Mesodermal cell (in vitro differentiated cells): Measurements from ENCODE around the gene DDTL.

ENCODE experiments used
- H3K27ac ChIP-seq: 2 replicates; pipeline ENCODE4 v1.7.0; 2013; ENCODE audit warnings: mild to moderate bottlenecking, low read depth, low read length, moderate library complexity; ENCODE audit not compliant: severe bottlenecking
- H3K36me3 ChIP-seq: 2 replicates; pipeline ENCODE4 v1.7.1; 2013; ENCODE audit warnings: mild to moderate bottlenecking, low read length, moderate library complexity; ENCODE audit not compliant: control insufficient read depth, insufficient read depth
- H3K4me1 ChIP-seq: one replicate; pipeline ENCODE4 v1.7.1; 2013; ENCODE audit warnings: mild to moderate bottlenecking, low read length; ENCODE audit not compliant: insufficient read depth, control insufficient read depth, poor library complexity, severe bottlenecking
- H3K4me3 ChIP-seq: 2 replicates; pipeline ENCODE4 v1.7.0; 2013; ENCODE audit warnings: low read length, control low read depth, mild to moderate bottlenecking; ENCODE audit not compliant: insufficient read depth, poor library complexity, severe bottlenecking; ENCODE audit errors: extremely low read depth
- H3K9me3 ChIP-seq: 2 replicates; pipeline ENCODE4 v1.7.1; 2013; ENCODE audit warnings: mild to moderate bottlenecking, low read length, moderate library complexity; ENCODE audit not compliant: control insufficient read depth
- WGBS, 2 experiments: methylation state at CpG; one replicate each; pipeline ENCODE4 v1.1.5; 2013; ENCODE audit warnings: missing lambda C conversion rate in 2 of 2; ENCODE audit not compliant: insufficient coverage in 2 of 2; 5-methylcytosine and 5-hydroxymethylcytosine counted together

The DDTL gene

DNA sequence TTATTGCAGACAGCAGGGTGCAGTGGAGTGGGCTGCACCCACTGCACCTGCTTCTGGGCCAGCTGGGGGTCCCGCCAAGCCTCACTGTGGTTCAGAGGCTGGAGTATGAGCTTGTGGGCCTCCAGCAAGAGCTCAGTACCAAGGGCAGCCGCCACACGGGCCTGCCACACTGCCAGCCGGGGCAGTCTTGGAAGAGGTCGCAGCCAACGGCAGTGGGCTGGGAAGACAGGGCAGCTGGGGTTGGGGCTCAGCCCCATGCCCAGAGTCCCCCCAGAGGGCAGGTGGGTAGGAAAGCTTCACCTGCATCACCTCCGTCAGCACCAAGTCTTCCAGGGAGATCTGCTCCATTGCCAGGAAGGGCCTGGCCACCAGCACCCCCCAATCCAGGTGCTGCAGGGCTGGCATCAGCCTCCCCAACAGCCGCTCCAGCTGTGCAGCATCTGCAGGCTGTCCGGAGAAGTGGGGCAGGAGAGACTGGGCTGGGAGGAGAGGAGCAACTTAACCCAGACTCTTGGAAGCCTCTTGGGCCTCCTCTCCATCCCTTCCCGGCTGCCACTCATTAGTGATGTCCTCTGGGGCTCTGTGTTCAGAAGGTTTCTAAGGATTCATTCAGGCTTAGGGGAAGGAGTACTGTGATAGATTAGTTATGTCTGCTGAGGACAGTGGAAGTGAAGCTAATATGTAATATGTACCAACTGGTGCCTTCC, 39.7 kb downstream of the DDTL start:
- 73 to 89% methylated on average over 9 to 10 of the region's 10 CpGs for WGBS, 2 experiments
- Histone ChIP-seq H3K9me3 (peaks cover 4% of the 10 kb centered on the region), H3K4me1 (peaks cover 2% of the 10 kb centered on the region), H3K4me3 (no peak overlapping the region), H3K36me3 (no peaks in the 10 kb centered on the region), H3K27ac (no peak overlapping the region)

DNA sequence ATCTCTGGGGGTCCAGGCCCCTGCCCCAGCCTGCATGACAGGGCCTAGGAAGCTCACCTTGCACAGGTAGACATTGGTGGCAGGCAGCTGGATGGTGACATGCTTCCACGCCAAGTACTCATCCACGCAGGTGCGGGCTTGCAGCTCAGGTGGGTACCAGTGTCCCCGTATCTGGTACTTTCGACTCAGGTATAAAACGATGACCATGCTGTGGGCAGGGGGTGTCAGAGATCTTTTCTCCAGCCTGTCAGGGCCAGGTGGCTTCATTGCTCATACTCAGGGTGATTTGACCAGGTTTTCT, 40.2 kb downstream of the DDTL start:
- no peaks in the 10 kb centered on the region for H3K36me3 ChIP-seq
- H3K4me1 ChIP-seq = no peaks in the 10 kb centered on the region
- no peak overlapping the region for H3K4me3 ChIP-seq
- WGBS, 2 experiments = 86 to 92% methylated on average over 6 of the region's 6 CpGs
- peaks cover 4% of the 10 kb centered on the region for H3K9me3 ChIP-seq
- H3K27ac ChIP-seq = no peak overlapping the region

DNA sequence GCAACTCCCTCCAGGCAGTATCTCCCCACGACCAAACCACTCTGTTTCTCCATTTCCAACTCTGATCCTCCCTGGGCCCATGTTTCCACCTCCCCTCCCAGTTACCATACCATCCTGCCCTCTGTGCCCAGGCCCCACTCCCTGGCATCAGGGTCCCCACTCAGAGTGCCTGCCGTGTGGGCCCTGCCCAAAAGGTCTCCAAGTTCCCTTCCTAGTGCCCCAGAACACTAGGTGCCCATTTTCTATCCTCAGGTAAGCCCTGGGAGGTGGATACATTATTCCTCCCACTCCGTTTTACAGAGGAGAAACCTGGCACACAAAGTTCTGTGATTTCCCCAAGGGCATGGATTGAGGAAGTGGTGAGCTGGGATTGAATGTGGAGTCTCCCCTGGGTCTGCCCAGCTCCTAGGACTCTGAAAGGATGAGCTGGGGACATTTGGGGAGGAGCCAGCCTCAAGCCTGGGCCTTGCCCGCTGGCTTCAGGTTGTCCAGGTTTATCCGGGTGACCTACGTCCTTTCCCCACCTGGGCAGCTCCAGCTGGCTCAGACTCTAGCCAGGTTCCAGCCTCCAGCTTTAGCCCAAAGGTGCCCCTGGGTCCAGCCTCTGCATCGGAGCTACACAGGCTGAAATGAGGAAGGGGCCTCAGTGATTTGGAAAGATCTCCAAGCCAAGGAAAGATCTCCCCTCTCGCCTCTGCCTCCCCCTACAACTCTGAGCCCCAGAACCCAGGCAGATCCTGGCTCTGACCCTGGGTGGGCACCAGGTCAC, 40.7 kb downstream of the DDTL start:
- 81 to 84% methylated on average over 7 of the region's 8 CpGs for WGBS, 2 experiments
- peaks cover 4% of the 10 kb centered on the region for H3K9me3 ChIP-seq
- no peak overlapping the region for H3K4me3 ChIP-seq
- no peaks in the 10 kb centered on the region for H3K4me1 ChIP-seq
- H3K27ac ChIP-seq = no peak overlapping the region
- H3K36me3 ChIP-seq = no peaks in the 10 kb centered on the region

DNA sequence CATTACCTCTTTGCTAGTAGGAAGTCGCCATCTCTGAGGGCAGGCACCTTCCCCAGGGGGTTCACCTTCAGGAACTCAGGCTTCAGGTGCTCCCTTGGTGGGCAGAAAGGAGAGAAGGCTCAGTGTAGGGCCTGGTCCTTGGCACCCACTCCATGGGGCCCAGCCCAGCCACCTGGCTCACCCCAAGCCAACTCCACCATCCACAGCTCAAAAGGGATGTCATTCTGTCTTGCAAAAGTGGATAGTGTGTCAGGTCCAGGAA, 41.3 kb downstream of the DDTL start:
- Histone ChIP-seq H3K4me1 (no peaks in the 10 kb centered on the region), H3K27ac (no peak overlapping the region), H3K4me3 (no peak overlapping the region), H3K9me3 (peaks cover 4% of the 10 kb centered on the region), H3K36me3 (no peaks in the 10 kb centered on the region)
- 100% methylated on average over 1 of the region's 1 CpG for WGBS, 2 experiments

DNA sequence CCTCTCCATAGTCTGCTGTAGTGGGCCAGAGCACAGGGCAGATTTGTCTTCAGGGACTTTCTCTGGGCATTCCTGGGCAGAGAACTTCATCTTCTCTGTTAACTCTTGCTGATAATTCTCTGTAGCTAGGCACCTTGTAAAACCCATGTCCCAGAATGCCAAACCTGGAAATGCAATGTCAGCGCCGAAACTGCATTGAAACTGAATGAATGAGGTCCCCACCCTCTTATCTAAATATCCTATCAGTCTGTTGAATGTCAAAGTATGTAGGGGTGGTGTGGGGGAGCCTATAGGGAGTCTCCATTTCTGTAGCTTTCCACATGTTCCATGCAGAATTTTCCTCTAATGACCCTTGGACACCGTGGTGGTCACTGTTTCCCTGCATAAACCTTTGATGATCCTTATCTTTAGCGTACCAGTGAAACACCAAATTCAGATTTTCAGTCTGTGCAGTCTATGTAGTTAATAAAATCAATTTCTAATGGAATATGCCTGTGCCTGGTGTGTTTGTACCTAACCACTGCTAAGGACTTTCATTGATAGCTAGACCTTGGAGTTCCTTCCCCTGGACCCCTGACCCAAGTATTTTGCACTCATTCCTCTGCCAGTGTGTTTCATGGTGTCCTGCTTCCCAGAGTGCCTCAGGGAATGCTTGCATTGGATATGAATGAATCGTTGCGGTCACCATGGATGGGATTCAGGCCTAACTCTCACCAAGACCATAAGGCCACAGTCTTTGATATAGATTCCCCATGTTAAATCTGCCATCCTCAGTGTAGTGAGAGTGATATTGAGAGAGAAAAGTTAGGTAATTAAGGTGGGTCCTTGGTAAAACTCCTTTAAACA, 41.9 kb downstream of the DDTL start:
- Histone ChIP-seq H3K4me3 (no peak overlapping the region), H3K27ac (no peak overlapping the region), H3K4me1 (no peaks in the 10 kb centered on the region), H3K36me3 (no peaks in the 10 kb centered on the region), H3K9me3 (peaks cover 4% of the 10 kb centered on the region)
- 60 to 61% methylated on average over 1 to 2 of the region's 6 CpGs for WGBS, 2 experiments

DNA sequence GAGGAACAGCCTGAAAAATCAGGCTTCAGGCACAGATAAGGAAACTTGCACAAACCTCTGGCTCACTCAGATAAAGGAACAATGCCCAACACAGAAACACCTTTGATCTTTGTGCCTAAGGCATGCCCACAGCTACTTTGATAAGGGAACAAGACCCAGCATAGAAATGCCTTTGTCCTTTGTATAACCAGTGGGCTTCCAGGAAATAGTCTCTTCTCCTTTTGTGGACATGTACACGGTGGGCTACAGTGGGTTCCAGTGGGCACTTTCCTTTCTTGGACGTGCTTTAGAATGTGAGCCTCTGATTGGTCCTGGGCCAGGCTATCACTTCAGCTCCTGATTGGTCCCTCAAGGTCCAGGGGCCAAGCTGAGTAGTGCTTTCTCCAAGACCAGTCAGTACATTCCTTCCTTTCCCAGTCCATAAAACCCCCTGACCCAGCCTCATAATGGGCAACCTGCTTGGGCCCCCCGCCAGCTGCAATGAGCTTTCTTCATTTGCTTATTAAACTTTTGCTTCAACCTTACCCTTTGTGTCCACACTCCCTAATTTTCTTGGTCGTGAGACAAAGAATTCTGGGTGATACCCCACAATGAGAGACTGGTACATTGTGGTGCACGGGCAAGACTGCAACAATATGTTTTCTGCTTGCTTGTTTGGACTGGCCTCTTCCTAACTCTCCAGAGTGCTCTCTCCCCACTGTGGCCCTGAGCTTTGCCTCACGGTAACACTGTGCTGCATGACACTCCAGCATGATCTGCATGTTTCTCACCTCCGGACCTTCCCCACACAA, 42.7 kb downstream of the DDTL start:
- 90 to 96% methylated on average over 6 to 7 of the region's 7 CpGs for WGBS, 2 experiments
- no peaks in the 10 kb centered on the region for H3K36me3 ChIP-seq
- H3K4me1 ChIP-seq = no peaks in the 10 kb centered on the region
- peaks cover 4% of the 10 kb centered on the region for H3K9me3 ChIP-seq
- H3K27ac ChIP-seq = no peak overlapping the region
- no peak overlapping the region for H3K4me3 ChIP-seq

DNA sequence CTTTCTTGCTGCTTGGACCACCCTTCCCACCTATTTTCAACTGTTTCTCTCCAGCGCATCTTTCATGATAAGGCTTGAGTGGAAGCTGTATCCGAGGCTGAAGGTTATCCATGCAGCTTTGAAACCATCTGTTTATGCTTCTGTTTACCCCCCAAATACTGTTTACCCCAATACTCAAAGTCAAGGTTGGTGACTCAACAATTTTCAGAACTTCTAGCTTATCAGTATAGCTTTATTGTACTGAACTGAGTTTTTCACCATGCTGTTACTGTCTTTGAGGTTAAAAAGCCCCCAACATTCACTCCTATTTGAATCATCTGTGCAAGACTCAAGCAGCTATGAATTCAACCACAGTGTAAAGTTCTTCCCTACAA, 43.3 kb downstream of the DDTL start:
- Histone ChIP-seq H3K4me3 (no peak overlapping the region), H3K27ac (no peak overlapping the region), H3K4me1 (no peaks in the 10 kb centered on the region), H3K36me3 (no peaks in the 10 kb centered on the region), H3K9me3 (peaks cover 4% of the 10 kb centered on the region)
- 93 to 95% methylated on average over 2 of the region's 2 CpGs for WGBS, 2 experiments

DNA sequence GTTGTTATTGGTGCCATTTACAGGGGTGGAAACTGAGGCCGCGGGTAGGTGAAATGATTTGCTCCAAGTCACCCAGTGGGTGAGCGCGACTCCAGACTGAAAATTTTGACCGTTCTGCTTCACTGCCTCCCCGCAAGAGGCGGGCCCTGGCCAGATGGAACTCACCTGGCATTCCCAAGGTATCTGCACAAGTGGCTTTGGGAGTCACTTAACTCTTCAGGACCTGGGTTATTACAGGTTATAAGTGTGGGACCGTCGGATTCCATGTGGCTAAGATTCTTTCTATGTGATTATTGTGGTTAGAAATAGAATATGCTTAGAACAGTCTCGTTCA, 45.0 kb downstream of the DDTL start:
- Histone ChIP-seq H3K9me3 (peaks cover 4% of the 10 kb centered on the region), H3K27ac (peak overlapping the region; percentile 71), H3K36me3 (peaks cover 3% of the 10 kb centered on the region), H3K4me3 (peak overlapping the region; percentile 86), H3K4me1 (no peaks in the 10 kb centered on the region)
- WGBS, 2 experiments = 0 to 2% methylated on average over 9 to 10 of the region's 10 CpGs

DNA sequence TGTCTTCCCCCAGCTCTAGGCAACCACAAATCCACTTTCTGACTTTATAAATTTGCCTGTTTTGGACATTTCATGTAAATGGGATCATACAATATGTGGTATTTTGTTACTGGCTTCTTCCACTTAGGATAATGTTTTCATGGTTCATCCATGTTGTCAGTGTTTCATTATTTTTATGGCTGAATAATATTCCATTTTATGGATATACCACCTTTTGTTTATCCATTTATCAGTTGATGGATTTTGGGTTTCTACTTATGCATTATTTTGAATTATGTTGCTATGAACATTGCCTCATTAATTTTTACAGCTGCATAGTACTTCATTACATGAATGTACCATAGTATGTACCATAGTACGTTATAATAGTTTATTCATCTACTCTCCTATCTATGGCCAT, 49.5 kb downstream of the DDTL start:
- no CpG with 5 or more reads among the region's 1 CpG for WGBS, 2 experiments
- Histone ChIP-seq H3K27ac (no peak overlapping the region), H3K4me3 (no peak overlapping the region), H3K9me3 (no peaks in the 10 kb centered on the region), H3K4me1 (no peaks in the 10 kb centered on the region), H3K36me3 (peaks cover 3% of the 10 kb centered on the region)

DNA sequence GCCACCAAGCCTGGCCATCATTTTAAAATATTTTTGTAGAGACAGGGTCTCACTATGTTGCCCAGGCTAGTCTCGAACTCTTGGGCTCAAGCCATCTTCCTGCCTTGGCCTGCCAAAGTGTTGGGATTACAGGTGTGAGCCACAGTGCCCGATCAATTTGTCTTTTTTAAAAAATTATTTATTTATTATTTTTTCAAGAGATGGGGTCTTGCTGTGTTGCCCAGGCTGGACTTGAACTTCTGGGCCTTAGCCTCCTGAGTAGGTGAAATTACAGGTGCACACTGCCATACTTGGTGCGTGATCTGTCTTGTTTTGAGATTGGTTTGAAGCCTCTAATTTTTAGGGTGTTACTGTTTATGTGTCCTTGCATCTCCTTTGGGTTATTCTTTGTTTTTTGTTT, 54.6 kb downstream of the DDTL start:
- H3K36me3 ChIP-seq = peaks cover 9% of the 10 kb centered on the region
- no peak overlapping the region for H3K4me3 ChIP-seq
- no peaks in the 10 kb centered on the region for H3K9me3 ChIP-seq
- no peak overlapping the region for H3K27ac ChIP-seq
- no peaks in the 10 kb centered on the region for H3K4me1 ChIP-seq
- WGBS, 2 experiments = 100% methylated on average over 1 to 2 of the region's 3 CpGs
